Panc1 (cell line): ENCODE measurements around the gene SLC10A1. TPM values are rescaled to one million over a fixed set of nuclear protein-coding genes. Genes with fewer than 3 reads are reported as not detected.

ENCODE experiments used
- ATAC-seq: fragments of 200-7000 bp; cut with Tn5 transposase; 2 replicates; pipeline ENCODE4 v1.9.1; 2020; ENCODE audit warnings: mild to moderate bottlenecking, moderate library complexity
- BruUV-seq: library from RNA; stranded (reverse); fragments of 400-500 nt; replicated peaks from 2 replicates; lab custom pipeline; 2021; lab: Mats Ljungman, UMichigan
- CTCF ChIA-PET: fragments of 300-600 bp; sonication (Branson Sonifier 250); formaldehyde crosslinking; loops from one replicate; lab custom pipeline; 2022; ENCODE audit warnings: antibody characterized with exemption; lab: Charles Lee
- POLR2A ChIA-PET: fragments of 300-600 bp; sonication (Branson Sonifier 250); formaldehyde crosslinking; loops from one replicate; lab custom pipeline; 2022; ENCODE audit warnings: antibody characterized with exemption; lab: Charles Lee
- DNase-seq: peaks from one replicate; pipeline ENCODE4 v3.0.0-alpha.2; 2010; ENCODE audit warnings: low read depth, low spot score
- H3K27ac ChIP-seq: 2 replicates; pipeline ENCODE4 v1.5.1; 2011; ENCODE audit warnings: mild to moderate bottlenecking, low read length, inconsistent platforms
- H3K27me3 ChIP-seq: fragments of 200-500 bp; sonication (Bioruptor generic); 2 replicates; pipeline ENCODE4 v1.6.0; 2014; ENCODE audit warnings: low read length, inconsistent platforms; ENCODE audit not compliant: control insufficient read depth, insufficient read depth
- H3K36me3 ChIP-seq: fragments of 200-500 bp; sonication (Bioruptor generic); 2 replicates; pipeline ENCODE4 v1.5.1; 2014; ENCODE audit warnings: inconsistent platforms, mild to moderate bottlenecking, low read length, moderate library complexity; ENCODE audit not compliant: control insufficient read depth, insufficient read depth
- H3K4me1 ChIP-seq: 2 replicates; pipeline ENCODE4 v1.5.1; 2011; ENCODE audit warnings: inconsistent platforms, mild to moderate bottlenecking, low read length, moderate library complexity; ENCODE audit not compliant: control insufficient read depth, insufficient read depth
- H3K4me3 ChIP-seq, 2 experiments: 2 replicates each; pipeline ENCODE4 v1.5.1; 2011 to 2012; ENCODE audit warnings: low read depth in 2 of 2, low read length in 2 of 2, mild to moderate bottlenecking in 2 of 2, inconsistent platforms in 1 of 2, moderate library complexity in 1 of 2
- H3K9me3 ChIP-seq: fragments of 200-500 bp; sonication (Bioruptor generic); 2 replicates; pipeline ENCODE4 v1.5.1; 2014; ENCODE audit warnings: low read depth, mild to moderate bottlenecking, inconsistent platforms, low read length, moderate library complexity; ENCODE audit not compliant: control insufficient read depth, insufficient read depth
- CTCF ChIP-seq: fragments of 450-650 bp; IDR thresholded peaks from 2 replicates; pipeline ENCODE4 v1.5.1; 2017; ENCODE audit warnings: mild to moderate bottlenecking
- POLR2AphosphoS5 ChIP-seq: IDR thresholded peaks from 2 replicates; pipeline ENCODE4 v1.6.1; 2012; ENCODE audit warnings: mild to moderate bottlenecking, low read depth, low read length, moderate library complexity
- SIN3A ChIP-seq: IDR thresholded peaks from 2 replicates; pipeline ENCODE4 v1.6.1; 2012; ENCODE audit warnings: low read depth, mild to moderate bottlenecking, low read length, moderate library complexity, borderline replicate concordance; ENCODE audit not compliant: insufficient read depth
- in situ Hi-C: cut with HindIII; loops from 2 replicates; pipeline ENCODE4 v1.10.0; 2016; ENCODE audit warnings: low sequenced_read_pairs, low pct_unique_long_range_greater_than_20kb
- intact Hi-C: fragments of 100-400 bp; cut with micrococcal nuclease; formaldehyde crosslinking; loops from one replicate; pipeline ENCODE4 v1.10.0; 2022; ENCODE audit not compliant: unreplicated experiment
- total RNA-seq: library from RNA; stranded (reverse); gene quantifications from one replicate; pipeline ENCODE4 v1.2.1, GENCODE V29; 2021; ENCODE audit not compliant: unreplicated experiment
- TF ChIP-seq, protein P1 (sequence below), 2 experiments: IDR thresholded peaks; 2 replicates each; pipeline ENCODE4 v1.6.1; 2011 to 2012; ENCODE audit warnings: low read depth in 2 of 2, control low read depth in 1 of 2, low read length in 1 of 2, mild to moderate bottlenecking in 1 of 2, moderate library complexity in 1 of 2; ENCODE audit not compliant: insufficient read depth in 1 of 2

Gene SLC10A1
- total RNA-seq, 1 experiment from 2014 or later, result not detected

DNA sequence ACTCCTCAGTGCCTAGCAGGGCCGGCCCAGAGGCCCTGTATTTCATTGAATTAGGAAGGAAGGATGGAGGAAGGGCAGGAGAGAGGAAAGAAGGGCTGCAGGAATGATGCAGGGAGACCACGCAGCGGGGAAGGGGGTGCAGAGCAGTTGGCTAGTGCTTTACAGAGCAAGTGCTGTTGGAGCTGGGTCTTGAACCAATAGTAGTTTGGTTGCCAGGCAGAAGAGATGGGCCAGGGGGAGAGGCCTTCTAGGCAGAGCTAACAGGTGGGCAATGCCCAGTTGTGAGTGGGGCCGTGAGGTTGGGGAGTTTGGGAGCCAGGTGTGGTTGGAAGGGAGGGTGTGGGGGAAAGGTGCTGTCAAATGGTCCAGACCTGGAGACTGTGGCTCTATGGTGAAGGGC, 69.2 kb downstream of the SLC10A1 start:
- intact Hi-C loops, result loop anchor here (1.0 kb wide), 1 partner anchor 143 kb away; no protein-coding TSS in a partner anchor
- ATAC-seq, result no peak
- no peaks in the 10 kb centered on the region for H3K9me3 ChIP-seq
- no peak for DNase-seq
- H3K27ac ChIP-seq, result no peak overlapping the region
- no TSS peak for BruUV-seq
- H3K36me3 ChIP-seq, result no peaks in the 10 kb centered on the region
- no peaks in the 10 kb centered on the region for H3K4me1 ChIP-seq
- CTCF ChIA-PET, result interaction anchor here (1.8 kb wide), 1 partner anchor 143 kb away, joined by 4 read pairs; no protein-coding TSS in a partner anchor
- POLR2A ChIA-PET, result no interaction called here
- TF ChIP-seq, protein P1, sequence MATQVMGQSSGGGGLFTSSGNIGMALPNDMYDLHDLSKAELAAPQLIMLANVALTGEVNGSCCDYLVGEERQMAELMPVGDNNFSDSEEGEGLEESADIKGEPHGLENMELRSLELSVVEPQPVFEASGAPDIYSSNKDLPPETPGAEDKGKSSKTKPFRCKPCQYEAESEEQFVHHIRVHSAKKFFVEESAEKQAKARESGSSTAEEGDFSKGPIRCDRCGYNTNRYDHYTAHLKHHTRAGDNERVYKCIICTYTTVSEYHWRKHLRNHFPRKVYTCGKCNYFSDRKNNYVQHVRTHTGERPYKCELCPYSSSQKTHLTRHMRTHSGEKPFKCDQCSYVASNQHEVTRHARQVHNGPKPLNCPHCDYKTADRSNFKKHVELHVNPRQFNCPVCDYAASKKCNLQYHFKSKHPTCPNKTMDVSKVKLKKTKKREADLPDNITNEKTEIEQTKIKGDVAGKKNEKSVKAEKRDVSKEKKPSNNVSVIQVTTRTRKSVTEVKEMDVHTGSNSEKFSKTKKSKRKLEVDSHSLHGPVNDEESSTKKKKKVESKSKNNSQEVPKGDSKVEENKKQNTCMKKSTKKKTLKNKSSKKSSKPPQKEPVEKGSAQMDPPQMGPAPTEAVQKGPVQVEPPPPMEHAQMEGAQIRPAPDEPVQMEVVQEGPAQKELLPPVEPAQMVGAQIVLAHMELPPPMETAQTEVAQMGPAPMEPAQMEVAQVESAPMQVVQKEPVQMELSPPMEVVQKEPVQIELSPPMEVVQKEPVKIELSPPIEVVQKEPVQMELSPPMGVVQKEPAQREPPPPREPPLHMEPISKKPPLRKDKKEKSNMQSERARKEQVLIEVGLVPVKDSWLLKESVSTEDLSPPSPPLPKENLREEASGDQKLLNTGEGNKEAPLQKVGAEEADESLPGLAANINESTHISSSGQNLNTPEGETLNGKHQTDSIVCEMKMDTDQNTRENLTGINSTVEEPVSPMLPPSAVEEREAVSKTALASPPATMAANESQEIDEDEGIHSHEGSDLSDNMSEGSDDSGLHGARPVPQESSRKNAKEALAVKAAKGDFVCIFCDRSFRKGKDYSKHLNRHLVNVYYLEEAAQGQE (IDR thresholded peaks at IDR 0.05; ENCODE audit: insufficient read depth in 1 of 2, low read depth in 2 of 2, low read length in 1 of 2), result no peak
- TF ChIP-seq POLR2AphosphoS5 (no peak), CTCF (no peak)
- H3K27me3 ChIP-seq, result no peaks in the 10 kb centered on the region
- H3K4me3 ChIP-seq, result no peak overlapping the region
- in situ Hi-C loops, result no loop called here

DNA sequence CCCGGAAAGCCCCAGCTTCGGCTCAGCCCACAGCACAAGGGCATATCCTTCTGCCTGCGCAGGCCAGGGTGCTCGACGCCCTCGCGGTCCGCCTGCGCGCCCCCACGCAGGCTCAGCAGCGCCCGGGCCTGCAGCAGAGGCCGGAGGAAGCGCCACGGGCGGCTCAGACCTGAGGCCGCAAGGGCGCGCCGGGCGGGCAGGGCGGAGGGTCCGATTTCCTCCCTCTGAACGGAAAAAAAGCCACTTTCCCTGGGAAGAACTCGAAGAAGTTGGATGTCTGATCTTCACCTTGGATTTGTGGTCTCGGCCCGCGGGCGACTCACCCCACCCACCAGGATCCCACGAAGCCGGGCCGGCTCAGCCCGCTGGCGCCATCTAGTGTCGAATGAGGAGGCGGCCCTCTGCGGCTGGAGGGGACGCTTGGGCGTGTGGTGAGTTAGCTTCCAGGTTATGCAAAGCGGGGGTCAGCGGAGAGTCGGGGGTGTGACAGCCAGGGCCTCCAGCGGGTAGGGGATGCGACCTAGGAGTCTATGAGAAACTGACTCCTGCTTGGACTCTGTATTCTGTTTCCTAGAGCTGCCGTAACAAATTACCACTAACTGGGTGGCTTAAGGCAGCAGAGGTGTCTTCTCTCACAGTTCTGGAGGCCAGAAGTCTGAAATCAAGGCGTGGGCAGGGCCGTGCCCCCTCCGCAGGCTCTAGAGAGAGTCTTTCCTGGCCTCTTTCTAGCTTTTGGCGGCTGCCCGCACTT, 70.1 kb downstream of the SLC10A1 start:
- TF ChIP-seq SIN3A (no peak), CTCF (peak; percentile 94)
- TF ChIP-seq, protein P1 (IDR thresholded peaks at IDR 0.05; ENCODE audit: insufficient read depth in 1 of 2, low read depth in 2 of 2, low read length in 1 of 2), result no peak
- Histone ChIP-seq H3K36me3 (no peaks in the 10 kb centered on the region), H3K9me3 (no peaks in the 10 kb centered on the region), H3K27me3 (no peaks in the 10 kb centered on the region), H3K27ac (no peak overlapping the region), H3K4me3 (peak overlapping the region; percentile 35 to 46), H3K4me1 (no peaks in the 10 kb centered on the region)
- POLR2A ChIA-PET, result no interaction called here
- no TSS peak for BruUV-seq
- DNase-seq, result peak; percentile 28
- intact Hi-C loops, result loop anchor here (1.0 kb wide), 1 partner anchor 142 kb away; no protein-coding TSS in a partner anchor
- ATAC-seq, result peak; percentile 97
- CTCF ChIA-PET, result interaction anchor here (1.0 to 1.8 kb wide), 2 partner anchors 142 to 145 kb away, joined by 3 to 4 read pairs; no protein-coding TSS in a partner anchor
- in situ Hi-C loops, result no loop called here
